ENCODE data around the gene ADRA2B.

DNA sequence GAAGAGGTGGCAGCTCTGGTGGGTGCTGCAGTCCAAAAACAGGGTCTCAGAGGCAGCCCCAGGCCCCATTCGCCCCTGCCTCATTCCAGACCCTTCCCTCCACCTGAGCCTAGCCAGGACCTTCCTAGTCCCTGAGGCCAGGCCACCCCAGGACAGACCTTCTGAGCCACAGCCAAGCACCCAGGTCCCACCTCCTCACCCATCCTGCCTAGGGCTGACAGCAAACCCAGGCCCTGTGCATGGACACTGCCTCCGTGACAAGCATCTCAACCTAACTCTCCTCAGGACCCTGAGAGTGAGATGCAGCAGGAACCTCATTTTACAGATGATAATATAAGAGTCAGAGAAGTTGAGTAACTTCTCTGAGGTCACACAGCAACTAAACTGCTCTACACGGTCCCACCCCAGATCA lies 15.5 kb downstream of the ADRA2B start:
- TF ChIP-seq POLR2AphosphoS5 (IDR thresholded peaks at IDR 0.05; ENCODE audit: insufficient read depth in 1 of 2, low read depth in 1 of 2) (no peak), POLR2A (IDR thresholded peaks at IDR 0.05) (no peak)
- TF ChIP-seq, protein P1, sequence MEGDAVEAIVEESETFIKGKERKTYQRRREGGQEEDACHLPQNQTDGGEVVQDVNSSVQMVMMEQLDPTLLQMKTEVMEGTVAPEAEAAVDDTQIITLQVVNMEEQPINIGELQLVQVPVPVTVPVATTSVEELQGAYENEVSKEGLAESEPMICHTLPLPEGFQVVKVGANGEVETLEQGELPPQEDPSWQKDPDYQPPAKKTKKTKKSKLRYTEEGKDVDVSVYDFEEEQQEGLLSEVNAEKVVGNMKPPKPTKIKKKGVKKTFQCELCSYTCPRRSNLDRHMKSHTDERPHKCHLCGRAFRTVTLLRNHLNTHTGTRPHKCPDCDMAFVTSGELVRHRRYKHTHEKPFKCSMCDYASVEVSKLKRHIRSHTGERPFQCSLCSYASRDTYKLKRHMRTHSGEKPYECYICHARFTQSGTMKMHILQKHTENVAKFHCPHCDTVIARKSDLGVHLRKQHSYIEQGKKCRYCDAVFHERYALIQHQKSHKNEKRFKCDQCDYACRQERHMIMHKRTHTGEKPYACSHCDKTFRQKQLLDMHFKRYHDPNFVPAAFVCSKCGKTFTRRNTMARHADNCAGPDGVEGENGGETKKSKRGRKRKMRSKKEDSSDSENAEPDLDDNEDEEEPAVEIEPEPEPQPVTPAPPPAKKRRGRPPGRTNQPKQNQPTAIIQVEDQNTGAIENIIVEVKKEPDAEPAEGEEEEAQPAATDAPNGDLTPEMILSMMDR (IDR thresholded peaks at IDR 0.05), result no peak
